SK-MEL-5 (cell line): ENCODE results near the gene SATL1. TPM values are rescaled to one million over a fixed set of nuclear protein-coding genes. Genes with fewer than 3 reads are reported as not detected.

Experiments used
- total RNA-seq: library from RNA; depleted of rRNA; stranded (reverse); fragments of >200 nt; shearing (Covaris generic); gene quantifications from 2 replicates; pipeline ENCODE4 v1.2.3, GENCODE V29; 2014; rRNA removed

The SATL1 gene
- total RNA-seq, 1 experiment from 2014 or later, result 0.05 TPM

Other genes starting within 250 kb of the SATL1 start
- 15.5 and 18.3 TPM in 2 replicates for gene APOOL, start 239.9 kb downstream of the SATL1 start, total RNA-seq
- 2.5 and 3.0 TPM in 2 replicates for gene ZNF711, start 212 bp upstream of the SATL1 start, total RNA-seq
- 0.08 and 0.21 TPM in 2 replicates for gene POF1B, start 135.9 kb upstream of the SATL1 start, total RNA-seq